Nephron progenitor cell (in vitro differentiated cells): ENCODE data around the gene MCM9.
"Not testable (repeated sequence)": the region's sequence is repeated elsewhere in the genome, so short reads cannot be mapped to it uniquely, and the experiment has no call there.

ENCODE experiments used
- DNase-seq: peaks from one replicate; pipeline ENCODE4 v3.0.0; 2021
- H3K27ac Mint-ChIP-seq: 2 replicates; pipeline ENCODE4 v1.8.0; 2021; ENCODE audit warnings: mild to moderate bottlenecking, moderate library complexity, mixed read lengths
- H3K27me3 Mint-ChIP-seq: 2 replicates; pipeline ENCODE4 v1.8.0; 2021; ENCODE audit warnings: mild to moderate bottlenecking, low read depth, mixed read lengths; ENCODE audit not compliant: poor library complexity
- H3K36me3 Mint-ChIP-seq: 2 replicates; pipeline ENCODE4 v1.8.0; 2021; ENCODE audit warnings: low read depth, mixed read lengths
- H3K4me1 Mint-ChIP-seq: 2 replicates; pipeline ENCODE4 v1.8.0; 2021; ENCODE audit warnings: mixed read lengths
- H3K4me3 Mint-ChIP-seq: 2 replicates; pipeline ENCODE4 v1.8.0; 2021; ENCODE audit warnings: mild to moderate bottlenecking, moderate library complexity, mixed read lengths
- H3K9me3 Mint-ChIP-seq: 2 replicates; pipeline ENCODE4 v1.8.0; 2021; ENCODE audit warnings: mild to moderate bottlenecking, moderate library complexity, mixed read lengths
- TF ChIP-seq, protein P1 (sequence below): fragments of 200-600 bp; sonication (generic); IDR thresholded peaks from 2 replicates; pipeline ENCODE4 v1.5.0; 2021; ENCODE audit warnings: antibody characterized with exemption

MCM9 gene

DNA sequence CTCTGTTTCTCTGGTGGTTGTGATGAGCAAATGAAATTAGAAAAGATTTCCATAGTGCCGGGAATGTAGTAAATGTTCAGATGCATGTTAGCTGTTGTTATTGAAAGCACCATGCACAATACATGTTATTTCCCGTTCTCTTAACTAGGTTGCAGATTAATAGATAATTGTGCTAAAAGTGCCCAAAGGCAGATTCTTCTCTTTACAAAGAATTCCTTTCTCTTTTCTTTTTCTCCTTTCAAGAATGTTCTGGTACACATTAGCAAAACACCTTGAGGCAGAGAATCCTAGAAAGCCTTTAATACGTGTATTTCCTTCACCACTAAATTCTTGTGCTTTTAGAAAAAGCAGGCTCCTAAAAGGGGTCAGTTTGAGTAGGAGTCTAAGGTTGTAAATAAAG is 162.1 kb downstream of the MCM9 start:
- H3K4me1 Mint-ChIP-seq: peaks cover 37% of the 10 kb centered on the region
- no peak for DNase-seq

DNA sequence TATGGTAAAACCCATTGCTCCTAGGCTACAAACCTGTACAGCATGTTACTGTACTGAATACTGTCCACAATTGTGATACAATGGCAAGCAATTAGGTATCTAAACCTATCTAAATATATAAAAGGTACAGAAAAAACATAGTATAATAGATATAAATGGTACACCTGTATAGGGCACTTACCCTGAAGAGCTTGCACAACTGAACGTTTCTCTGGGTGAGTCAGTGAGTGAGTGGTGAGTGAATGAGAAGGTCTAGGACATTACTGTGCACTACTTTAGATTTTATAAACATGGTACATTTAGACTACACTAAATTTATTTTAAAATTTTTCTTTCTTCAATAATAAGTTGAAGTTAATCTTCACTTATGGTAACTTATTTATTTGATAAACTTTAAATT is 163.7 kb downstream of the MCM9 start:
- peaks cover 10% of the 10 kb centered on the region for H3K27me3 Mint-ChIP-seq
- H3K9me3 Mint-ChIP-seq: no peaks in the 10 kb centered on the region
- DNase-seq: no peak
- TF ChIP-seq, protein P1, sequence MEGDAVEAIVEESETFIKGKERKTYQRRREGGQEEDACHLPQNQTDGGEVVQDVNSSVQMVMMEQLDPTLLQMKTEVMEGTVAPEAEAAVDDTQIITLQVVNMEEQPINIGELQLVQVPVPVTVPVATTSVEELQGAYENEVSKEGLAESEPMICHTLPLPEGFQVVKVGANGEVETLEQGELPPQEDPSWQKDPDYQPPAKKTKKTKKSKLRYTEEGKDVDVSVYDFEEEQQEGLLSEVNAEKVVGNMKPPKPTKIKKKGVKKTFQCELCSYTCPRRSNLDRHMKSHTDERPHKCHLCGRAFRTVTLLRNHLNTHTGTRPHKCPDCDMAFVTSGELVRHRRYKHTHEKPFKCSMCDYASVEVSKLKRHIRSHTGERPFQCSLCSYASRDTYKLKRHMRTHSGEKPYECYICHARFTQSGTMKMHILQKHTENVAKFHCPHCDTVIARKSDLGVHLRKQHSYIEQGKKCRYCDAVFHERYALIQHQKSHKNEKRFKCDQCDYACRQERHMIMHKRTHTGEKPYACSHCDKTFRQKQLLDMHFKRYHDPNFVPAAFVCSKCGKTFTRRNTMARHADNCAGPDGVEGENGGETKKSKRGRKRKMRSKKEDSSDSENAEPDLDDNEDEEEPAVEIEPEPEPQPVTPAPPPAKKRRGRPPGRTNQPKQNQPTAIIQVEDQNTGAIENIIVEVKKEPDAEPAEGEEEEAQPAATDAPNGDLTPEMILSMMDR: no peak
- H3K27ac Mint-ChIP-seq: no peak overlapping the region
- peaks cover 34% of the 10 kb centered on the region for H3K4me1 Mint-ChIP-seq
- H3K36me3 Mint-ChIP-seq: no peaks in the 10 kb centered on the region
- no peak overlapping the region for H3K4me3 Mint-ChIP-seq

More for the DNA sequence above, 162.1 kb downstream of the MCM9 start:
- H3K9me3 Mint-ChIP-seq: no peaks in the 10 kb centered on the region
- H3K4me3 Mint-ChIP-seq: no peak overlapping the region
- H3K27me3 Mint-ChIP-seq: peaks cover 5% of the 10 kb centered on the region
- H3K27ac Mint-ChIP-seq: no peak overlapping the region
- TF ChIP-seq, protein P1: no peak
- H3K36me3 Mint-ChIP-seq: no peaks in the 10 kb centered on the region

DNA sequence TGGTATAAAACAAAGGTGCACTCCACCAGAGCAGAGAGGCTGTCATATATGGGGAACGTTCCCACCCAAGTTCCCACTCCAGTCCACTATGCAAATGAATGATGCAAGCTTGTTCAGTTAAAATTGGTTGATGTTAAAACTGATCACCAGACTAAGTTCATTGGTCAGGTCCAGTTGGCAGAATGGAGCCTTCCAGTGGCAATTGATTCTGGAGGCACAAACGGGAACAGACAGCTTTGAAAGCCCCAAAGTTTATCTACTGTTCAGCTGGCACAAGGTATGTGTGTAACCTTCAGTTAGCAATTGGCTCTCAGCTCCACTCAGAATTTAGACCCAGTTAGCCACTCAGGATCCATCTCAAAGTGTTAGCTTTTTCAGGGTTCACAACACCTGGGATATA is 164.1 kb downstream of the MCM9 start:
- no peak overlapping the region for H3K27ac Mint-ChIP-seq
- no peak for DNase-seq
- H3K4me1 Mint-ChIP-seq: peaks cover 33% of the 10 kb centered on the region
- no peak overlapping the region for H3K4me3 Mint-ChIP-seq
- H3K9me3 Mint-ChIP-seq: no peaks in the 10 kb centered on the region
- TF ChIP-seq, protein P1: no peak
- H3K36me3 Mint-ChIP-seq: no peaks in the 10 kb centered on the region
- peaks cover 10% of the 10 kb centered on the region for H3K27me3 Mint-ChIP-seq

DNA sequence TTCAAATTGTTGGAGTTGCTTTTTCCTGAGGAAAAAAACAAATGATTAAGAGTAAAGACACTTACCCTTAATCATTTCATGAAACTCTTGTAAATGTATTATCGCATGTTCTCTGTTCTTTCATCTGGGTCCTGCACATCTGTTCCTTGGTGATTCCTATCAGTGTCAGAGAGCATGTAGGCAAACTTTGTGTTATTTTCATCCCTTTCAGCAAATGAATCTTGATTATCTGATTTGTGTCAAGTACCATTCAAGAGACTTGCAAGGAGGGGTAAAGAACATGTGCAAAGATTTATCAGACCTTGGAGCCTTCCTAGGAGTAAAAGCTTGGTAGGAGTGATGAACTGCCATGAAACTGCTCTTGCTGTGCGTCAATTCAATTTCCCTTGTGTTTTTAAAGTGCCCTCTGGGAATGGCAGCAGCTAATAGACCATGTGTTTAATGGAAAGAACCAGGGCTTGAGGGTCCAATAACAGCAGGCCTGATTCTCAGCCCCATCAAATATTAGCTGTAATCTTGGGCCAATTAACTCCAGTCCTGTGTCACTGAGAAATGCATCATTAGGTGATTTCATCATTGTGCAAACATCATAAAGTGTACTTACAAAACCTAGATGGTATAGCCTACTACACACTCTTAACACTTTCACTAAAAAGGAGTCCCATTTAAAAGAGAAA is 164.7 kb downstream of the MCM9 start:
- DNase-seq: no peak
- no peak overlapping the region for H3K4me3 Mint-ChIP-seq
- no peaks in the 10 kb centered on the region for H3K36me3 Mint-ChIP-seq
- peaks cover 10% of the 10 kb centered on the region for H3K27me3 Mint-ChIP-seq
- H3K4me1 Mint-ChIP-seq: peaks cover 33% of the 10 kb centered on the region
- H3K27ac Mint-ChIP-seq: no peak overlapping the region
- H3K9me3 Mint-ChIP-seq: no peaks in the 10 kb centered on the region
- TF ChIP-seq, protein P1: no peak

DNA sequence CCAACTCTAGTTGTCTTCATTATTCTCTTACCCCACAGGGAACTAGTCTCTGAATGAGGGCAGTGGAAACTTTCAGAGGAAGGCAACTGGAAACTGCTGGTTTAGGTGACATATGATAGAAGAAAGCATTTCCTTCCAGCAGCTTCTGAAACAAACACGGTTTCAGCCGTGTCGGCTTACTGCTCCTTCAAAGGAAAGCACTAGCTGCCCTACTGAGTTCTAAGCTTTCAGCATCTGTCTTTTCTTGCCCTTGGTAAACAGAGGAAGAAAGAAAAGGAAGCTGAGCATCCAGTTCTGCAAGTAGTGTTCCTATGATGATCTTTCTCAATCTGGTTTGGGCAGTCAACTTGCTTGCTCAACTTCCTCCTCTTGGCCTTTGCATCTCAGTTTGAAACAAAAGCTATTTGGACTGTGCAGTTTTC is 166.0 kb downstream of the MCM9 start:
- Mint-ChIP-seq H3K9me3 (no peaks in the 10 kb centered on the region), H3K27me3 (peaks cover 10% of the 10 kb centered on the region), H3K4me1 (peaks cover 33% of the 10 kb centered on the region), H3K4me3 (no peak overlapping the region), H3K36me3 (no peaks in the 10 kb centered on the region), H3K27ac (no peak overlapping the region)
- TF ChIP-seq, protein P1: no peak
- DNase-seq: no peak

DNA sequence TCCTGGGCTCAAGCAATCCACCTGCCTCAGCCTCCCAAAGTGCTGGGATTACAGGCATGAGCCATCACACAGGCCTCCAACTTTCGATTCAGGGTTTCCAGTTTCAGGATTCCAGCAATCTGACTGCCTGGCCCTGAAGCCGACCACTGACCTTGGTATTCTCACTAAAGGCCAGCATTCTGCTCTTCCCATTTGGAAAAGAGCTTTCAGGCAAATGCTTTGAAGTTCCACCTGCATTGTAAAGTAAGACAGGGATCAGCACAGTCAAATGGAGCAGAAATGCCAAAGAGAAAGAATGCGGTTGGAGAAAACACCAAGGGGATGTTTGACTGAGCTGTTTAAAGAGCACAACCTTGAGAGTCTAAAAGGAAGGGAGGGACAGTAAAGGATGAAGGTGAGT is 166.5 kb downstream of the MCM9 start:
- H3K4me1 Mint-ChIP-seq: peaks cover 29% of the 10 kb centered on the region
- H3K27ac Mint-ChIP-seq: peak overlapping the region; percentile 66
- TF ChIP-seq, protein P1: no peak
- peaks cover 10% of the 10 kb centered on the region for H3K27me3 Mint-ChIP-seq
- H3K9me3 Mint-ChIP-seq: no peaks in the 10 kb centered on the region
- H3K4me3 Mint-ChIP-seq: no peak overlapping the region
- H3K36me3 Mint-ChIP-seq: no peaks in the 10 kb centered on the region
- no peak for DNase-seq

DNA sequence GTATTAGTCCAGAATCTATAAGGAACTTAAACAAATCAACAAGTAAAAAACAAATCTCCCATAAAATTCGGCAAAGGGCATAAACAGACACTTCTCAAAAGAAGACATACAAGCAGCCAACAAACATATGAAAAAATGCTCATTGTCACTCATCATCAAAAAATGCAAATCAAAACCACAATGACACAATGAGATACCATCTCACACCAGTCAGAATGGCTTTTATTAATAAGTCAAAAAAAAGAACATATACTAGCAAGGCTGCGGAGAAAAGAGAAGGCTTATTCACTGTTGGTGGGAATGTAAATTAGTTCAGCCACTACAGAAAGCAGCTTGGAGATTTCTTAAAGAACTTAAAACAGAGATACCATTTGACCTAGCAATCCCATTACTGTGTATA is 169.6 kb downstream of the MCM9 start:
- not testable (repeated sequence) for H3K27ac Mint-ChIP-seq, DNase-seq, H3K9me3 Mint-ChIP-seq, H3K36me3 Mint-ChIP-seq, H3K27me3 Mint-ChIP-seq, H3K4me3 Mint-ChIP-seq
- H3K4me1 Mint-ChIP-seq: peaks cover 26% of the 10 kb centered on the region
